SK-N-DZ (cell line): ENCODE data around the gene KDM2A.
A peak's percentile ranks its signal among the peaks of the same experiment; 100 is the strongest.

Experiments
- DNase-seq: peaks from one replicate; pipeline ENCODE4 v3.0.0-alpha.2; 2015; ENCODE audit warnings: low spot score

Gene KDM2A

DNA sequence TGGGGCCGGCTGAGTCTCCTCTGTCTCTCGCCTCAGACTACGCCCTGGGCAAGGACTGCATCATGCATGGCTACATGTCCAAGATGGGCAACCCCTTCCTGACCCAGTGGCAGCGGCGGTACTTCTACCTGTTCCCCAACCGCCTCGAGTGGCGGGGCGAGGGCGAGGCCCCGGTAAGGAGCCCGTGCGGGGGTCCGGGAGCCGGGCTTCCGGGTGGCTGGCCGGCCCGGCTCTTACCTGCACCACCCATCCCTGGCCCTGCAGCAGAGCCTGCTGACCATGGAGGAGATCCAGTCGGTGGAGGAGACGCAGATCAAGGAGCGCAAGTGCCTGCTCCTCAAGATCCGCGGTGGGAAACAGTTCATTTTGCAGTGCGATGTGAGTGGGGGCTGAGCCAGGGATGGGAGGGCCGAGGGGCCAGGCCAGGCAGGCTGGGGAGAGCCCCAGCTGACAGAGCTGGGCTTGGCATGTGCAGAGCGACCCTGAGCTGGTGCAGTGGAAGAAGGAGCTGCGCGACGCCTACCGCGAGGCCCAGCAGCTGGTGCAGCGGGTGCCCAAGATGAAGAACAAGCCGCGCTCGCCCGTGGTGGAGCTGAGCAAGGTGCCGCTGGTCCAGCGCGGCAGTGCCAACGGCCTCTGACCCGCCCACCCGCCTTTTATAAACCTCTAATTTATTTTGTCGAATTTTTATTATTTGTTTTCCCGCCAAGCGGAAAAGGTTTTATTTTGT lies 165.9 kb downstream of the KDM2A start:
- no peak for DNase-seq

DNA sequence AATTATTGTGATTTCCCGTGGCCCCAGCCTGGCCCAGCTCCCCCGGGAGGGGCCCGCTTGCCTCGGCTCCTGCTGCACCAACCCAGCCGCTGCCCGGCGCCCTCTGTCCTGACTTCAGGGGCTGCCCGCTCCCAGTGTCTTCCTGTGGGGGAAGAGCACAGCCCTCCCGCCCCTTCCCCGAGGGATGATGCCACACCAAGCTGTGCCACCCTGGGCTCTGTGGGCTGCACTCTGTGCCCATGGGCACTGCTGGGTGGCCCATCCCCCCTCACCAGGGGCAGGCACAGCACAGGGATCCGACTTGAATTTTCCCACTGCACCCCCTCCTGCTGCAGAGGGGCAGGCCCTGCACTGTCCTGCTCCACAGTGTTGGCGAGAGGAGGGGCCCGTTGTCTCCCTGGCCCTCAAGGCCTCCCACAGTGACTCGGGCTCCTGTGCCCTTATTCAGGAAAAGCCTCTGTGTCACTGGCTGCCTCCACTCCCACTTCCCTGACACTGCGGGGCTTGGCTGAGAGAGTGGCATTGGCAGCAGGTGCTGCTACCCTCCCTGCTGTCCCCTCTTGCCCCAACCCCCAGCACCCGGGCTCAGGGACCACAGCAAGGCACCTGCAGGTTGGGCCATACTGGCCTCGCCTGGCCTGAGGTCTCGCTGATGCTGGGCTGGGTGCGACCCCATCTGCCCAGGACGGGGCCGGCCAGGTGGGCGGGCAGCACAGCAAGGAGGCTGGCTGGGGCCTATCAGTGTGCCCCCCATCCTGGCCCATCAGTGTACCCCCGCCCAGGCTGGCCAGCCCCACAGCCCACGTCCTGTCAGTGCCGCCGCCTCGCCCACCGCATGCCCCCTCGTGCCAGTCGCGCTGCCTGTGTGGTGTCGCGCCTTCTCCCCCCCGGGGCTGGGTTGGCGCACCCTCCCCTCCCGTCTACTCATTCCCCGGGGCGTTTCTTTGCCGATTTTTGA lies 166.8 kb downstream of the KDM2A start:
- no peak for DNase-seq

DNA sequence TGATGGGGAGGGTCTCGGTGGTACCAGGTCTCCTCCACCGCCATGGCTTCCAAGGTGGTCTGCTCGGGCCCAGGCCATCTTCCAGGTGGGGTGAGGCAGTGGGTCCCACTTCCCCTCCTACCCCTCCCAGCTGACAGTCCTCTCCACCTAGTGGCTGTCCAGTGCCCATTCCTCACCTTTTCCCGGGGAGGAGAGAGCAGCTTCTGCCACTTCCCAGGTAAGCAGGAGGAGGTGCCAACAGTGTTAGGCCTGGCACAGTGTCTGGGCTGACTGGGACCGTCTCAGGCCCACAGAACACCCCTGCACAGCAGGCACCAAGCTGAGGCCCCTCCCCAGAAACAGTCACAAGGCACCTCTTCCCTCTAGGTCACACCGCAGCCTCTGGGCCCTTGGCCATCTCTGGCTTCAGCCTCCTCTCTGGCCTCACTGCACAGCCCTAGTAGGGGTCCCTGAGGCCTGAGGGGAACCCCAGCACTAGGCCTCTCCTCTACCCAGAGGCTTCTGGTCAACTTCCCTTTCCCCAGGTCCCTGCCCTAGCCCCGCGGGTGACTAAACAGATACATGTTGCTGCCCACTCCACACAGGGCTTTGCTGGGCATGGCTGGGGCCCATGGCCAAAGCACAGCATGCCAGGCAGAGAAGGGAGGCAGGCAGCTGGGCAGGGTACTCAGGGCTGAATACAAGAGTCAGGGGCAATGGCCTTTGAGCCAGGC lies 167.7 kb downstream of the KDM2A start:
- DNase-seq = no peak

DNA sequence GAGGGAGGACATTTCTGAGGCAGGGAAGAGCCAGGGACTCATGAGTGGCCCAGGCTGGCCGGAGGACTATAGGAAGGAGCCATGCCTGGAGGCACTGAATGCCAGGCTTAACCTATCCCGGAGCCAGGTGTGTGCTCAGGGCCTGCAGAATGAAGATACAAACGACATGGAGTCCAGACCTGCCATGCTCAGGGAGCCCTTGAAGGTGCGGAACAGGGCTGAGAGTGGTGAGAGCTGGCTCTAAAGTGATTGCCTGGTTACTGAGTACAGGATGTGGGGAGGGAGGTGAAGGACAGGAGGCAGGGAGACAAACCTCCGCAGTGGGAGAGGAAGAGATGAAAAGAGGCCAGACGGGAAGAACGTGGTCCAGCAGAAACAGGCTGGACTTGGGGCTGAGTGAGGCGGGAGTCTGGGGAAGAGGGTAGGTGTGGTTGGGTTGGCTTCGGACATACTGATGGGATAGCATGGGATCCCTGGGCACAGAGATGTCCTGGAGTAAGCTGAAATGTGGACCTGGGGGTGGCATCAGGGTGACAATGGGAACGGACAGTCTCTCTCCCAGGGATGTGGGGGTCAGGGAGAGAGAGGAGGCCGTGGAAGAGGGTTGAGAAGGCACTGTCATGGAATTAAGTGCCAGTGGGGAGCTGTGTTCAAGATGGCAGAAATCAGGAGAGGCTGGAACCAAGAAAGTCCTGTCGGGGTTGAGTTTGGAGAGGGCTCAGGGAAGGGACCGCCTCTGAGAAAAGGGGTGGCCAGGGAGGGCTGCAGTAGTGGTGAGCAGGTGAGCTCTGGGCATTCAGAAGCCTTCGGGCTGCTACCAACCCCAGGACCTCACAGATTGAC lies 168.5 kb downstream of the KDM2A start:
- DNase-seq = no peak

DNA sequence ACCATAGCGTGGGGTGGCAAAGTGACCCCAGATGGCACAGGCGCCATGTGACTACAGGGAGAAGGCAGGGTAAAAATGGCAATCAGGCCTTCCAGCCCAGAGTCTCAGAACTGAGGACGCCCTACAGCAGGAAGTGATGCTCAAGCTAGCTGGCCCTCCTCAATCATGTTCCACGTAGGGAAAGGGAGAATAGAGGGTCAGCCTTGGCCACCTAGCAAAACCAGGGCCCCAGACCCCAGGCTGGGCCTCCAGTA lies 169.1 kb downstream of the KDM2A start:
- no peak for DNase-seq

DNA sequence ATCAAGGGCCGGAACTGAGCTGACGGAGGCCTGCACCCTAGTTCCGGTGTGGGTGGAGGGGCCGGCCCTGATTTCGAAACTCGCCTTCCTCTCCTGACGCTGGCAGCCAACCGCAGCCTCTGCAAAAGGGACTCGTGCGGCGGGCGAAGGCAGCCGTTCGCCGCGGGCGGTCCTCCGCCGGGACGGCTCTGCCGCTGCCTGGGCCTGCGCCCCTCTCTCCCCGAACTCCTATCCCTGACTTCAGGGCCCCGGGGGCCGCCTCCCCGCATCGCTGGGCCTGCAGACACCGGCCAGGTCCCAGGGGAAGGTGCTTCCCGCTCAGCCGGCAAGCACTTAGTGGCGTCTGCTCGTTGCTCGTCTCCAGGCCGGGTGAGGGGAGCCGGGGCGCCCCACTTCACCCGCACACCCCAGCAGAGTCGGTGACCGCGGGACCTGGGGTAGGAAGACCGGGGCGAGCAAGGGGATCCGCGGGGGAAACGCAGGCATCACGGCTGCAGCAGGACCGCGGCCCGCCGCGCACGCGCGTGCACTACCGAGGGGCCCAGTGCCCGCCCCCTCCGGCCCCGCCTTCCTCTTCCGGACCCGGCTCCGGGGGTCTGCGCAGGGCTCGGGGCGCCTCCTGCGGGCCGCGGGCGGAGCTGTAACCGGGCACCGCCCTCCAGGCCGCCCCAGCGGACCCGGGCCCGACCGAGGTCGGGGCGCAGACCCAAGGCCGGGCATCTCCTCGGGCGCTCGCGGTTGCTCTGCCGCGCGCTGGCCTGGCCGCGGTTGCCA lies 169.6 kb downstream of the KDM2A start:
- DNase-seq = peak; percentile 85

- DNase-seq = no peak
Observed at GRCh38 chr11:67289226-67289650, 170.2 kb downstream of the KDM2A start, which contains the start of gene ANKRD13D. ANKRD13D (plus strand) TSS chr11:67289303; CDS start chr11:67289461, 158 bp downstream.

DNA sequence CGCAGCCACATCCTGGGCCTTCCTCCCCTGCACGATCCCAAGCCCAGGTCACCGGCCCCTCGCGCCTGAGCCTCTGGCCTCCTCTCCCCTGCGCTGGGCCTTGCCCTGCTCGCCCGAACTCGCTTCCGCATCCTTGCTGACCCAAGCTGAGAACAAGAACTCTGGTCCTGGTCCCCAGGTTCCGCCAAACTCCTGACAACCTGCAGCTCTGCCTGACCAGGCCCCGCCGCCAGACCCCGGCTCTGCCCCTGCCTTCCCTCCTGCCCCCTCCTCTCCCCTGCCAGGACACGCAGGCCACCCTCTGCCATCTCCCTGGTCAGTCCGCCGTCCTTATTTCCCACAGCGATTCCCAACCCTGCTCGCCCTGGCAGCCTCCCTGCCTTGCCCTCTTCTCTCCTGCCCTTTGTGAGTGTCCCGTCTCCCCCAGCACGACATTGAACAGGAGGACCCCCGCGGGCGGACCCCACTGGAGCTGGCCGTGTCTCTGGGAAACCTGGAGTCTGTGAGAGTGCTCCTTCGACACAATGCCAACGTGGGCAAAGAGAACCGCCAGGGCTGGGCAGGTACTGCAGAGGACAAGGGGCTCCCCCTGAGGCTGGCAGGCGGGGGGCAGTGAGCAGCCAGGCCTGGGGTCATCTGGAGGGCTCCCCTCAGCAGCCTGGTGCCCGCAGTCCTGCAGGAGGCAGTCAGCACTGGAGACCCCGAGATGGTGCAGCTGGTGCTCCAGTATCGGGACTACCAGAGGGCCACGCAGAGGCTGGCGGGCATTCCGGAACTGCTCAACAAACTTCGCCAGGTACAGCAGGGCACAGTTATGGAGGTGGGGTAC lies 170.8 kb downstream of the KDM2A start:
- DNase-seq = no peak

- no peak for DNase-seq
Observed at GRCh38 chr11:67290801-67291200, 171.7 kb downstream of the KDM2A start.

DNA sequence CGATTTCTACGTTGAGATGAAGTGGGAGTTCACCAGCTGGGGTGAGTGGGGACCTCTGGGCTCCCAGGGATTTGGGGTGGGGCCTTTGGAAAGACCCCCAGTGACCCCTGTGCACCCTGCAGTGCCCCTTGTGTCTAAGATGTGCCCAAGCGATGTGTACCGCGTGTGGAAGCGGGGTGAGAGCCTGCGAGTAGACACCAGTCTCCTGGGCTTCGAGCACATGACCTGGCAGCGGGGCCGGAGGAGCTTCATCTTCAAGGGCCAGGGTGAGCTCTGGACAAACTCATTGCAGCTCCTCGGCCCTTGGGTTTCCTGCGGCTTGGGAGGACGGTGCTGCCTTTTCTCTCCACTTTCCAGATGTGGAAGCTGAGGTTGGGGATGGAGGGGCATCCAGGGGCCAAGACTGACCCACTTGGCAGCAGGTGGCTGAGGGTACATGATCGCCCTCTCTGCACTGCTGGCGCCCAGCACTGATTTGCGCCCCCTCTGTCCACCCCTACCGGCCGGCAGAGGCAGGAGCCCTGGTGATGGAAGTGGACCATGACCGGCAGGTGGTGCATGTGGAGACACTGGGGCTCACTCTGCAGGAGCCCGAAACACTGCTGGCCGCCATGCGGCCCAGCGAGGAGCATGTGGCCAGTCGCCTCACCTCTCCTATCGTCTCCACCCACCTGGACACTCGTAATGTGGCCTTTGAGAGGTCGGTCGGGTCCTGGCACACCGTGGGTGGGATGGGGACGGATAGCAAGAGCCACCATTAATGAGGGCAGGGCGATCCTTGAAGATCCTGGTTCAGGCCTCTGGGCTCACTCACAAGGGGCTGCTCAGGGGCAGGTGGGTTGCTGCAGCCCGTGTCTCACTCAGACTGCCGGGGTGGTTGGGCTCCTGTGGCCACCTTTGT lies 172.7 kb downstream of the KDM2A start:
- DNase-seq = no peak

- DNase-seq = no peak
Observed at GRCh38 chr11:67292671-67293070, 173.6 kb downstream of the KDM2A start.

DNA sequence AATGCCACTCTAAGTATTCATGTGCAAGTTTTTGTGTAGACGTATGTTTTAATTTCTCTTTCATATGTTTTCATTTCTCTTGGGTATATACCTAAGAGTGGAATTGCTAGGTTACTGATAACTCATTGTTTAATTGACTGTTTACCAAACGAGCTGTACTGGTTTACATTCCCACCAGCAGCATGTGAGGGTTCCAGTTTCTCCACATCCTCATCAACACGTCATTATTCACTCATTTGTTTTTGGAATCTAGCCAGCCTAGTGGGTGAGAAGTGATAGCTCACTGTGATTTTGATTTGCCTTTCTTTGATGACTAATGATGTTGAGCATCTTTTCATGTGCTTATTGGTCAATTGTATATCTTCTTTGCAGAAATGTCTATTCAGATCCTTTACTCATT lies 174.0 kb downstream of the KDM2A start:
- DNase-seq = no peak

DNA sequence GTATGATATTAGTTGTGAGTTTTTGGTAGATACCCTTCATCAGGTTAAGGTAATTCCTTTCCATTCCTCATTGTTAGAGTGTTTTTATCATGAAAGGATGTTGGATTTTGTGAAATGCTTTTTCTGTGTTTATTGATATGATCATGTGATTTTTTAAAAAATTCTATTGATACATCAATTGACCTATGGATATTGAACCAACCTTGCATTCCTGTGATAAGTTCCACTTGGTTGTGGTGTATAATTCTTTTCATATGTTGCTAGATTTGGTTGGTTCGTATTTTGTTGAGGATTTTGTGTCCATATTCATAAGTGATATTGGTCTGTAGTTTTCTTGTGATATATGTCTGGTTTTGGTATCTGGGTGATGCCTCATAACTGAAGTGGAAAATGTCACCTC lies 176.8 kb downstream of the KDM2A start:
- DNase-seq = no peak

DNA sequence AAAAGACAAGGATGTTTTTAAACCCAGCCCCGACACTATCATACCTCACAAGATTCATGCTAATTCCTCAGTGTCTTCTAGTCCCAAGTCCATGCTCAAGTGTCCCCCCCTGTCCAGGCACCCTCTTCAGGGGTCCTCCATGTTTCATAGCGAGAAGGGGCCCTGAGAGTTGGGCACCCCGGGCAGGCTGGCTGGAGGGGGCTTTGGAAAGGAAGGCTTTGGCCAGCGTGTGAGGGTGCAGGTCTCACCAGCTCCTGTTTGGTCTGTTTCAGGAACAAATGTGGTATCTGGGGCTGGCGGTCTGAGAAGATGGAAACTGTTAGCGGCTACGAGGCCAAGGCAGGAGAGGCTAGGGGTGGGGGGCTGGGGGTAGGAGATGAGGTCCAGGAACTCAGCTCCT lies 179.7 kb downstream of the KDM2A start:
- no peak for DNase-seq

DNA sequence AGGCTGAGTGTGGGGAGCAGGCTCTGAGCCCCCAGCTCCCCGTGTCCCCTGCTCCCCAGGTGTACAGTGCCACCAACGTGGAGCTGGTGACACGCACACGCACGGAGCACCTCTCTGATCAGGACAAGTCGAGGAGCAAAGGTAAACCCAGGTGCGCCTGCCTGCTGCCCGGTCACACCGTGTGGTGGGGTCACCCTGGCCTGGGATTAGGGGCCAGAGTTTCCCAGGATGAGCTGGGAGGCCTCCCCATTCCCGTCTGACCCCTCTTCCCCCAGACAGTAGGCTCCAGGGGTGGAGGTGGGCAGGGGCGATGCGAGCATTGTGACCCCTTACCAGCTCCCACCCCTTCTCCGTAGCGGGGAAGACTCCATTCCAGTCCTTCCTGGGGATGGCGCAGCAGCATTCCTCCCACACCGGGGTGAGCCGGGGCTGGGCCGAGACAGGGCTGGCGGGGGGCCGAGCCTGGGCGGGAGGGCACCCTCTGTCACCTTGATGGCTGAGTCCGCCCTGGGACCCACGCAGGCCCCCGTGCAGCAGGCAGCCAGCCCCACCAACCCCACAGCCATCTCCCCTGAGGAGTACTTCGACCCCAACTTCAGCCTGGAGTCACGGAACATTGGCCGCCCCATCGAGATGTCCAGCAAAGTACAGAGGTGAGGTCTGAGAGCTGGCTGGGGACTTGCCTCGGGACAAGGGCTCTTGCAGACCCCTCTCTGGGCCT lies 180.6 kb downstream of the KDM2A start:
- DNase-seq = no peak

DNA sequence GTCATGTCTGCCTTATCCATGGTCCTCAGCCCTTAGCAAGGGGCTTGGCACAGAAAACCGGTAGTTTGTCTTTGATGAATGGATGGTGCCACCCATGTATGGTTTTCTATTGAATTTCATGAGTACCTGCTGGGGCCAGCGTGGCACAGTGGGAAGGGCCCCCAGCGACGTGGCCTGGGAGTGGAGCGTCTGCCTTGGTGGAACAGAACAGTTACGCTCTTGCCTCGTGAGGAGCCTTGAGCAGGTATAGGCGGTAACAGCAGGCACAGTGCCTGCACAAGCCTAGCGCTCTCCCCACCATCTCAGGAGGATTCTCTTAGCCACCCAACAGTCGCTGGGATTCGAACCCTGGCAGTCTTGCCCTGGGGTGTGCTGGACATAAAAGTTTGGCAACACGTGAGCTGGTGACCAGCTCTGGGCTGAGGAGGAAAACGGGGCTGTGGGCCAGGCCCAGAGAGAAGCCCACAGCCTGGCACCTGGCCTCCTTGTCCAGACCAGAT lies 181.2 kb downstream of the KDM2A start:
- no peak for DNase-seq

- DNase-seq = no peak
Observed at GRCh38 chr11:67300756-67301312, 181.8 kb downstream of the KDM2A start.
